H1 (cell line): ENCODE data around the gene NBAS. TPM values are rescaled to one million over a fixed set of nuclear protein-coding genes. Genes with fewer than 3 reads are reported as not detected.

Experiments
- CTCF ChIA-PET: fragments of 300-600 bp; sonication (Branson Sonifier 250); formaldehyde crosslinking; loops from one replicate; lab custom pipeline; 2021; ENCODE audit not compliant: partially characterized antibody; lab: Charles Lee
- POLR2A ChIA-PET: fragments of 300-600 bp; sonication (Branson Sonifier 250); formaldehyde crosslinking; loops from one replicate; lab custom pipeline; 2021; ENCODE audit warnings: inconsistent platforms; ENCODE audit not compliant: partially characterized antibody; lab: Charles Lee
- DNase-seq, 2 experiments: peaks; one replicate each; pipeline versions ENCODE4 v3.0.0 to v3.0.0-alpha.2; 2010 to 2022; ENCODE audit warnings: low spot score in 2 of 2, low read depth in 1 of 2, mixed read lengths in 1 of 2
- FAIRE-seq: peaks from 2 replicates; lab custom pipeline; 2011; peaks lifted over from hg19 to GRCh38; lab: Jason Lieb, UNC
- H2AFZ ChIP-seq: 2 replicates; pipeline ENCODE4 v1.8.1; 2012; ENCODE audit warnings: low read length, inconsistent platforms
- H2AK5ac ChIP-seq: 2 replicates; pipeline ENCODE4 v1.6.1; 2013; ENCODE audit warnings: low read depth, low read length
- H2BK120ac ChIP-seq: replicated peaks from 2 replicates; pipeline ENCODE3; 2013; ENCODE audit warnings: low read depth, low read length, inconsistent platforms
- H2BK12ac ChIP-seq: 2 replicates; pipeline ENCODE4 v1.6.1; 2013; ENCODE audit warnings: low read depth, low read length
- H2BK15ac ChIP-seq: 2 replicates; pipeline ENCODE4 v1.6.1; 2013; ENCODE audit warnings: low read length
- H2BK20ac ChIP-seq: 2 replicates; pipeline ENCODE4 v1.6.1; 2013; ENCODE audit warnings: low read length
- H2BK5ac ChIP-seq: 2 replicates; pipeline ENCODE4 v1.6.1; 2013; ENCODE audit warnings: low read depth, low read length
- H3K14ac ChIP-seq: 2 replicates; pipeline ENCODE4 v1.6.1; 2013; ENCODE audit warnings: inconsistent platforms; ENCODE audit not compliant: insufficient read length
- H3K18ac ChIP-seq: 2 replicates; pipeline ENCODE4 v1.6.1; 2013; ENCODE audit warnings: low read length; ENCODE audit errors: extremely low read depth
- H3K23ac ChIP-seq: 2 replicates; pipeline ENCODE4 v1.6.1; 2013; ENCODE audit warnings: inconsistent platforms; ENCODE audit not compliant: insufficient read length
- H3K23me2 ChIP-seq: 2 replicates; pipeline ENCODE4 v1.6.1; 2013; ENCODE audit warnings: low read depth, low read length
- H3K27ac ChIP-seq: 2 replicates; pipeline ENCODE4 v1.6.1; 2011; ENCODE audit warnings: low read depth, low read length, inconsistent platforms
- H3K27me3 ChIP-seq, 4 experiments: replicated peaks in 1 of 4; 1 replicate in 1 of 4; 2 replicates in 3 of 4; pipeline versions ENCODE4 v1.6.1 to v1.8.1; 2011 to 2013; ENCODE audit warnings: low read length in 3 of 4, mild to moderate bottlenecking in 3 of 4, inconsistent platforms in 2 of 4, mixed read lengths in 2 of 4, moderate library complexity in 1 of 4; ENCODE audit not compliant: control insufficient read depth in 3 of 4, insufficient read depth in 3 of 4; ENCODE audit errors: extremely low read depth in 1 of 4
- H3K36me3 ChIP-seq, 4 experiments: 2 replicates each; pipeline versions ENCODE4 v1.6.1 to v1.8.1; 2011 to 2013; ENCODE audit warnings: mild to moderate bottlenecking in 4 of 4, low read length in 3 of 4, moderate library complexity in 2 of 4, control low read depth in 1 of 4, inconsistent platforms in 1 of 4; ENCODE audit not compliant: insufficient read depth in 4 of 4, control insufficient read depth in 2 of 4
- H3K4ac ChIP-seq: replicated peaks from 2 replicates; pipeline ENCODE3; 2013; ENCODE audit warnings: low read length, low read depth, mixed read lengths, inconsistent platforms; ENCODE audit not compliant: insufficient read length
- H3K4me1 ChIP-seq, 4 experiments: replicated peaks in 1 of 4; 1 replicate in 1 of 4; 2 replicates in 3 of 4; pipeline versions ENCODE4 v1.6.1 to v1.8.1; 2011 to 2013; ENCODE audit warnings: low read length in 3 of 4, inconsistent platforms in 2 of 4, mixed read lengths in 1 of 4; ENCODE audit not compliant: insufficient read depth in 4 of 4, control insufficient read depth in 3 of 4
- H3K4me2 ChIP-seq, 2 experiments: 2 replicates each; pipeline versions ENCODE4 v1.6.1 to v1.8.1; 2011 to 2013; ENCODE audit warnings: low read depth in 2 of 2, low read length in 2 of 2, control low read depth in 1 of 2, inconsistent platforms in 1 of 2, mild to moderate bottlenecking in 1 of 2; ENCODE audit not compliant: insufficient read depth in 1 of 2
- H3K4me3 ChIP-seq, 4 experiments: fragments of 200-600, 300-600 bp in 1 of 4; sonication (generic), shearing (Covaris generic), sonication (Bioruptor Twin) in 1 of 4; 2 replicates each; pipeline versions ENCODE4 v1.5.1 to v1.8.1; 2011 to 2016; ENCODE audit warnings: low read length in 4 of 4, low read depth in 3 of 4, control low read depth in 2 of 4, inconsistent platforms in 2 of 4, mild to moderate bottlenecking in 2 of 4, mixed read lengths in 1 of 4, moderate library complexity in 1 of 4; ENCODE audit not compliant: insufficient read depth in 2 of 4; ENCODE audit errors: extremely low read depth in 1 of 4
- H3K56ac ChIP-seq: replicated peaks from 2 replicates; pipeline ENCODE3; 2013; ENCODE audit warnings: low read depth, mild to moderate bottlenecking, mixed read lengths, low read length, inconsistent platforms; ENCODE audit not compliant: insufficient read length
- H3K79me1 ChIP-seq: 2 replicates; pipeline ENCODE4 v1.6.1; 2013; ENCODE audit warnings: low read depth, low read length, control low read depth
- H3K79me2 ChIP-seq, 2 experiments: 2 replicates each; pipeline versions ENCODE4 v1.6.1 to v1.8.1; 2012 to 2013; ENCODE audit warnings: low read length in 2 of 2, mild to moderate bottlenecking in 2 of 2, inconsistent platforms in 1 of 2; ENCODE audit not compliant: insufficient read depth in 2 of 2, control insufficient read depth in 1 of 2
- H3K9ac ChIP-seq, 4 experiments: replicated peaks in 1 of 4; 1 replicate in 1 of 4; 2 replicates in 3 of 4; pipeline versions ENCODE4 v1.6.1 to v1.8.1; 2011 to 2013; ENCODE audit warnings: low read depth in 3 of 4, low read length in 3 of 4, control low read depth in 2 of 4, mild to moderate bottlenecking in 2 of 4, moderate library complexity in 2 of 4, inconsistent platforms in 1 of 4; ENCODE audit errors: extremely low read depth in 1 of 4
- H3K9me3 ChIP-seq, 2 experiments: 2 replicates each; pipeline versions ENCODE4 v1.6.1 to v1.8.1; 2012 to 2013; ENCODE audit warnings: mild to moderate bottlenecking in 2 of 2, moderate library complexity in 2 of 2, control low read depth in 1 of 2, inconsistent platforms in 1 of 2, low read depth in 1 of 2, low read length in 1 of 2, mixed read lengths in 1 of 2; ENCODE audit not compliant: insufficient read depth in 2 of 2
- H4K20me1 ChIP-seq, 2 experiments: replicated peaks in 1 of 2; 2 replicates each; pipeline versions ENCODE3 to v1.8.1; 2011 to 2013; ENCODE audit warnings: inconsistent platforms in 2 of 2, low read length in 2 of 2, mild to moderate bottlenecking in 1 of 2; ENCODE audit not compliant: insufficient read depth in 2 of 2, control insufficient read depth in 1 of 2
- H4K5ac ChIP-seq: 2 replicates; pipeline ENCODE4 v1.6.1; 2013; ENCODE audit warnings: low read length, low read depth, mixed read lengths, inconsistent platforms; ENCODE audit not compliant: insufficient read length
- H4K8ac ChIP-seq: 2 replicates; pipeline ENCODE4 v1.8.0; 2013; ENCODE audit warnings: mild to moderate bottlenecking, moderate library complexity, low read length, inconsistent platforms; ENCODE audit not compliant: insufficient read depth; ENCODE audit errors: extremely low read depth
- H4K91ac ChIP-seq: replicated peaks from 2 replicates; pipeline ENCODE3; 2013; ENCODE audit warnings: low read length, mixed read lengths, inconsistent platforms; ENCODE audit not compliant: insufficient read length
- ASH2L ChIP-seq: fragments of 200-600, 300-600 bp; sonication (generic); IDR thresholded peaks from one replicate; pipeline ENCODE4 v1.7.1; 2017; ENCODE audit warnings: low read length
- ATF3 ChIP-seq: IDR thresholded peaks from 2 replicates; pipeline ENCODE4 v1.6.1; 2011; ENCODE audit warnings: low read depth, mild to moderate bottlenecking, low read length; ENCODE audit not compliant: insufficient read depth
- FOSL1 ChIP-seq: IDR thresholded peaks from 2 replicates; pipeline ENCODE4 v1.6.1; 2011; ENCODE audit warnings: mild to moderate bottlenecking, low read depth, low read length, moderate library complexity; ENCODE audit not compliant: insufficient read depth
- JUN ChIP-seq: IDR thresholded peaks from 2 replicates; pipeline ENCODE4 v1.6.1; 2011; ENCODE audit warnings: low read depth, mild to moderate bottlenecking, improper control_type of control experiment, low read length
- KDM1A ChIP-seq: fragments of 200-600, 300-600 bp; sonication (generic); IDR thresholded peaks from 2 replicates; pipeline ENCODE4 v1.7.1; 2016; ENCODE audit warnings: mild to moderate bottlenecking, low read length, borderline replicate concordance
- KDM4A ChIP-seq: IDR thresholded peaks from one replicate; pipeline ENCODE4 v1.7.1; 2012; ENCODE audit warnings: low read depth, mild to moderate bottlenecking, moderate library complexity, low read length, inconsistent platforms; ENCODE audit not compliant: severe bottlenecking
- MAFK ChIP-seq: IDR thresholded peaks from 2 replicates; pipeline ENCODE4 v1.6.1; 2012; ENCODE audit warnings: low read depth, mild to moderate bottlenecking, improper control_type of control experiment, low read length
- NRF1 ChIP-seq: IDR thresholded peaks from 2 replicates; pipeline ENCODE4 v1.6.1; 2011; ENCODE audit warnings: mild to moderate bottlenecking, low read depth, low read length, improper control_type of control experiment
- RAD21 ChIP-seq, 2 experiments: IDR thresholded peaks in 1 of 2; conservative IDR thresholded peaks in 1 of 2; 2 replicates each; pipeline ENCODE4 v1.6.1; 2011; ENCODE audit warnings: low read depth in 2 of 2, low read length in 2 of 2, improper control_type of control experiment in 1 of 2, inconsistent platforms in 1 of 2, mild to moderate bottlenecking in 1 of 2, moderate library complexity in 1 of 2
- SP4 ChIP-seq: IDR thresholded peaks from 2 replicates; pipeline ENCODE4 v1.6.1; 2012; ENCODE audit warnings: low read length, inconsistent platforms
- SUZ12 ChIP-seq: fragments of 200-600 bp; sonication (generic); IDR thresholded peaks from 2 replicates; pipeline ENCODE4 v1.6.1; 2012; ENCODE audit warnings: mild to moderate bottlenecking, inconsistent platforms, low read length, moderate library complexity, mixed read lengths
- USF2 ChIP-seq: IDR thresholded peaks from 2 replicates; pipeline ENCODE4 v1.6.1; 2011; ENCODE audit warnings: low read length, improper control_type of control experiment
- ZNF274 ChIP-seq: IDR thresholded peaks from 2 replicates; pipeline ENCODE4 v1.7.0; 2012; ENCODE audit warnings: low read length, borderline replicate concordance; ENCODE audit errors: extremely low read depth
- WGBS, 2 experiments: shearing (Covaris generic) in 1 of 2; methylation state at CpG; one replicate each; pipeline versions ENCODE4 v1.1.6 to v1.1.7; 2013 to 2015; ENCODE audit warnings: low lambda C conversion rate in 2 of 2, mixed read lengths in 2 of 2, inconsistent platforms in 1 of 2, low coverage in 1 of 2, missing lambda C conversion rate in 1 of 2; ENCODE audit not compliant: insufficient replicate concordance in 2 of 2, insufficient coverage in 1 of 2, insufficient read length in 1 of 2; ENCODE audit errors: extremely low coverage in 1 of 2, missing lambda C conversion rate in 1 of 2; 5-methylcytosine and 5-hydroxymethylcytosine counted together
- polyA plus RNA-seq, 7 experiments: library from polyadenylated mRNA; depleted of rRNA in 3 of 7; stranded (reverse) in 5 of 7; unstranded in 2 of 7; fragments of >200 nt in 5 of 7; fragments of 200-250 nt in 2 of 7; gene quantifications; 1 replicate in 5 of 7; 2 replicates in 1 of 7; 4 replicates in 1 of 7; pipeline versions ENCODE4 v1.2.1 to v1.2.3, GENCODE V29; 2011 to 2013; ENCODE audit warnings: missing spikeins in 2 of 7, mixed read lengths in 2 of 7
- total RNA-seq: library from RNA; stranded (reverse); fragmentation: NEBNext Ultra II Directional; extraction: Animal tissue kit (Norgen Biotek cat#: 25700); gene quantifications from 2 replicates; pipeline ENCODE4 v1.2.1, GENCODE V29; 2021

The NBAS gene
- total and polyA plus RNA-seq, 2 of the 8 experiments (the other 6 are each of a cell fraction or from before 2014, with no cell fraction given): 19.6 to 34.8 TPM

GRCh38 chr2:15601681-15602080, 40.5 kb upstream of the NBAS start:
- Histone ChIP-seq H2BK120ac (no peak overlapping the region), H2BK12ac (no peak overlapping the region), H4K8ac (no peak overlapping the region), H3K56ac (no peak overlapping the region), H3K9me3 (no peaks in the 10 kb centered on the region), H3K4me3 (no peak overlapping the region), H2BK15ac (no peak overlapping the region), H2BK5ac (no peak overlapping the region), H3K36me3 (peaks cover 26 to 97% (median 81%) of the 10 kb centered on the region in 4 experiments), H3K27me3 (no peaks in the 10 kb centered on the region), H3K4me1 (no peaks in the 10 kb centered on the region), H3K4ac (no peak overlapping the region), H2AFZ (no peak overlapping the region), H4K5ac (no peak overlapping the region), H4K20me1 (peaks cover 0 to 4% of the 10 kb centered on the region in 2 experiments), H3K23me2 (no peaks in the 10 kb centered on the region), H3K79me2 (no peaks in the 10 kb centered on the region), H2AK5ac (no peak overlapping the region), H3K9ac (no peak overlapping the region), H3K27ac (no peak overlapping the region), H4K91ac (no peak overlapping the region), H3K23ac (no peak overlapping the region), H3K18ac (no peak overlapping the region), H2BK20ac (no peak overlapping the region), H3K14ac (no peak overlapping the region), H3K79me1 (no peaks in the 10 kb centered on the region), H3K4me2 (no peak overlapping the region)
- 95% methylated on average over 1 of the region's 1 CpG; no CpG with 5 or more reads in 1 of the 2 experiments for WGBS, 2 experiments
- ChIA-PET POLR2A (interaction anchor here (0.9 to 1.7 kb wide), 4 partner anchors 8 to 29 kb away, joined by 3 to 9 read pairs (median 4); no protein-coding TSS in a partner anchor), CTCF (no interaction called here)
- FAIRE-seq (no peak), DNase-seq (no peak)
- no peak for TF ChIP-seq KDM1A
- no peak for TF ChIP-seq SP4
- TF ChIP-seq ZNF274: no peak
- TF ChIP-seq NRF1: no peak
- TF ChIP-seq ASH2L: no peak
- no peak for TF ChIP-seq SUZ12
- no peak for TF ChIP-seq USF2
- TF ChIP-seq JUN: no peak
- no peak for TF ChIP-seq FOSL1
- no peak for TF ChIP-seq MAFK
- no peak for TF ChIP-seq KDM4A
- TF ChIP-seq RAD21 (IDR thresholded peaks at IDR 0.05 in 1 of 2, conservative IDR thresholded peaks at IDR 0.05 in 1 of 2; ENCODE audit: low read depth in 2 of 2, low read length in 2 of 2): no peak
- TF ChIP-seq ATF3: no peak
